Loucy (cell line): ENCODE measurements around the gene MRTO4.
A peak's percentile ranks its signal among the peaks of the same experiment; 100 is the strongest.

Experiments
- H2AFZ ChIP-seq: fragments of 200-600 bp; sonication (generic); 2 replicates; pipeline ENCODE4 v1.6.0; 2016; ENCODE audit warnings: antibody characterized with exemption, mild to moderate bottlenecking, low read length, moderate library complexity
- H3F3A ChIP-seq: fragments of 200-600 bp; 2 replicates; pipeline ENCODE4 v1.6.0; 2016; ENCODE audit warnings: antibody characterized with exemption, low read depth, mild to moderate bottlenecking
- H3K27me3 ChIP-seq: fragments of 200-600 bp; sonication (generic); 2 replicates; pipeline ENCODE4 v1.6.1; 2014; ENCODE audit warnings: low read length, mild to moderate bottlenecking; ENCODE audit not compliant: insufficient read depth, poor library complexity, severe bottlenecking
- H3K36me3 ChIP-seq: fragments of 200-600 bp; sonication (generic); 2 replicates; pipeline ENCODE4 v1.6.1; 2016; ENCODE audit warnings: low read length; ENCODE audit not compliant: insufficient read depth
- H3K4me1 ChIP-seq: fragments of 200-600 bp; sonication (generic); 2 replicates; pipeline ENCODE4 v1.5.1; 2014; ENCODE audit warnings: low read length, mild to moderate bottlenecking; ENCODE audit not compliant: insufficient read depth, poor library complexity, severe bottlenecking
- H3K4me2 ChIP-seq: fragments of 200-600 bp; sonication (generic); 2 replicates; pipeline ENCODE4 v1.6.0; 2014; ENCODE audit warnings: antibody characterized with exemption, low read length, low read depth, mild to moderate bottlenecking; ENCODE audit not compliant: poor library complexity, severe bottlenecking
- H3K4me3 ChIP-seq: fragments of 200-600 bp; sonication (generic); 2 replicates; pipeline ENCODE4 v1.5.1; 2014; ENCODE audit warnings: low read length, mild to moderate bottlenecking, mixed read lengths; ENCODE audit not compliant: poor library complexity, severe bottlenecking
- H3K79me2 ChIP-seq: fragments of 200-600 bp; sonication (generic); 2 replicates; pipeline ENCODE4 v1.6.1; 2014; ENCODE audit warnings: low read length; ENCODE audit not compliant: insufficient read depth
- H3K9ac ChIP-seq: fragments of 200-600 bp; sonication (generic); 2 replicates; pipeline ENCODE4 v1.6.0; 2014; ENCODE audit warnings: mild to moderate bottlenecking, low read depth, low read length, moderate library complexity; ENCODE audit not compliant: poor library complexity, severe bottlenecking
- H3K9me2 ChIP-seq: fragments of 200-600 bp; sonication (generic); replicated peaks from 2 replicates; pipeline ENCODE4 v1.6.1; 2016; ENCODE audit warnings: low read depth, low read length, mixed read lengths
- H3K9me3 ChIP-seq: fragments of 200-600 bp; sonication (generic); 2 replicates; pipeline ENCODE4 v1.6.1; 2014; ENCODE audit warnings: mild to moderate bottlenecking, antibody characterized with exemption, low read length, low read depth; ENCODE audit not compliant: insufficient read depth
- H4K20me1 ChIP-seq: fragments of 200-600 bp; sonication (generic); 2 replicates; pipeline ENCODE4 v1.6.0; 2014; ENCODE audit warnings: antibody characterized with exemption, low read length, mild to moderate bottlenecking; ENCODE audit not compliant: insufficient read depth, poor library complexity, severe bottlenecking
- CTCF ChIP-seq: fragments of 200-600 bp; sonication (generic); conservative IDR thresholded peaks from 2 replicates; pipeline ENCODE4 v1.5.1; 2014; ENCODE audit warnings: mild to moderate bottlenecking, antibody characterized with exemption, low read length
- EZH2phosphoT487 ChIP-seq: fragments of 200-600 bp; IDR thresholded peaks from 2 replicates; pipeline ENCODE4 v1.6.1; 2018; ENCODE audit warnings: antibody characterized with exemption, mild to moderate bottlenecking, moderate library complexity, borderline replicate concordance

Gene MRTO4

GRCh38 chr1:19209990-19210771, 41.4 kb upstream of the MRTO4 start, which contains the start of gene UBR4:
Gene UBR4, minus strand, starts transcription at chr1:19210266. Its CDS starts 18 bp downstream, at chr1:19210248.
- H3K36me3 ChIP-seq, result no peaks in the 10 kb centered on the region
- H3K9me2 ChIP-seq, result no peaks in the 10 kb centered on the region
- H3K9ac ChIP-seq, result peak within 1 kb of the TSS; percentile 96
- peak within 1 kb of the TSS; percentile 96 for H3K4me2 ChIP-seq
- peaks cover 76% of the 10 kb centered on the region for H3K4me1 ChIP-seq
- H3K79me2 ChIP-seq, result peaks cover 95% of the 10 kb centered on the region
- H3F3A ChIP-seq, result no peaks in the 10 kb centered on the region
- H3K9me3 ChIP-seq, result no peaks in the 10 kb centered on the region
- no peak for TF ChIP-seq EZH2phosphoT487
- no peak for TF ChIP-seq CTCF
- peaks cover 58% of the 10 kb centered on the region for H4K20me1 ChIP-seq
- peak within 1 kb of the TSS; percentile 93 for H3K4me3 ChIP-seq
- H3K27me3 ChIP-seq, result no peaks in the 10 kb centered on the region
- H2AFZ ChIP-seq, result peak within 1 kb of the TSS; percentile 73

GRCh38 chr1:19210772-19211549, 40.6 kb upstream of the MRTO4 start:
- H3K9ac ChIP-seq, result peak overlapping the region; percentile 96
- no peak for TF ChIP-seq EZH2phosphoT487
- no peak for TF ChIP-seq CTCF
- H3K27me3 ChIP-seq, result no peaks in the 10 kb centered on the region
- H3F3A ChIP-seq, result no peaks in the 10 kb centered on the region
- H2AFZ ChIP-seq, result peak overlapping the region; percentile 73
- no peaks in the 10 kb centered on the region; the same call in 1 of the 2 replicates for H3K36me3 ChIP-seq
- no peaks in the 10 kb centered on the region for H3K9me2 ChIP-seq
- H4K20me1 ChIP-seq, result peaks cover 50% of the 10 kb centered on the region
- peaks cover 71% of the 10 kb centered on the region for H3K4me1 ChIP-seq
- H3K79me2 ChIP-seq, result peaks cover 94% of the 10 kb centered on the region
- H3K9me3 ChIP-seq, result no peaks in the 10 kb centered on the region
- peak overlapping the region; percentile 86 for H3K4me2 ChIP-seq
- peak overlapping the region; percentile 93 for H3K4me3 ChIP-seq

GRCh38 chr1:19212167-19212566, 39.4 kb upstream of the MRTO4 start:
- Histone ChIP-seq H3F3A (no peaks in the 10 kb centered on the region), H3K79me2 (peaks cover 89% of the 10 kb centered on the region), H3K9me3 (no peaks in the 10 kb centered on the region), H4K20me1 (peaks cover 40% of the 10 kb centered on the region), H3K36me3 (peaks cover 6% of the 10 kb centered on the region; the same call in 1 of the 2 replicates), H3K9me2 (no peaks in the 10 kb centered on the region), H3K4me2 (peak overlapping the region; percentile 86), H3K4me3 (peak overlapping the region; percentile 93), H2AFZ (no peak overlapping the region), H3K4me1 (peaks cover 60% of the 10 kb centered on the region), H3K27me3 (no peaks in the 10 kb centered on the region), H3K9ac (peak overlapping the region; percentile 96)
- no peak for TF ChIP-seq CTCF
- no peak for TF ChIP-seq EZH2phosphoT487
